Keratinocyte (primary cell): ENCODE measurements around the gene GTF2H1.

Source experiments
- EZH2 ChIP-seq: IDR thresholded peaks from one replicate; pipeline ENCODE4 v1.6.1; 2012; ENCODE audit warnings: inconsistent platforms, mild to moderate bottlenecking, low read length, moderate library complexity
- TF ChIP-seq, protein P1 (sequence below), 3 experiments: IDR thresholded peaks in 1 of 3; conservative IDR thresholded peaks in 1 of 3; optimal IDR thresholded peaks in 1 of 3; 2 replicates in 2 of 3; 3 replicates in 1 of 3; pipeline versions ENCODE3 to v1.5.1; 2011; ENCODE audit warnings: low read length in 3 of 3, mild to moderate bottlenecking in 3 of 3, moderate library complexity in 2 of 3, control low read depth in 1 of 3, inconsistent platforms in 1 of 3; ENCODE audit not compliant: insufficient read depth in 2 of 3; ENCODE audit errors: extremely low read depth in 1 of 3

DNA sequence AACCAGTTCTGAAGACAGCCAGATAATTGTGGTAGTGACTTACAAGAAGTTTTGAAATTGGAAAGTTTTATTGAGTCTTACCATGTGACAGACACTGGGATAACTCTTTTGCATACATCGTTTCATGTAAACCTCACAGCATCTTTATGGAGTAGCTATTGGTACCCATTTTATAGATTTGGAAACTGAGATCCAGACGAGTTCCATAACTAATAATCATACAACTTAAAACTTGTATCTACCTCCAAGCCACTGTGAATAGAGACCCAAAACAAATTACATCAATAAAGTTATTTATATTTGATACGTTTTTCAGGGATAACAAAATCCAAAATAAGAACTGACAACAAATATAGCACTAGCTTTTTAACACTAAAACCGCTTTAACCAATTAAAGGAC is 36.3 kb downstream of the GTF2H1 start:
- TF ChIP-seq, protein P1, sequence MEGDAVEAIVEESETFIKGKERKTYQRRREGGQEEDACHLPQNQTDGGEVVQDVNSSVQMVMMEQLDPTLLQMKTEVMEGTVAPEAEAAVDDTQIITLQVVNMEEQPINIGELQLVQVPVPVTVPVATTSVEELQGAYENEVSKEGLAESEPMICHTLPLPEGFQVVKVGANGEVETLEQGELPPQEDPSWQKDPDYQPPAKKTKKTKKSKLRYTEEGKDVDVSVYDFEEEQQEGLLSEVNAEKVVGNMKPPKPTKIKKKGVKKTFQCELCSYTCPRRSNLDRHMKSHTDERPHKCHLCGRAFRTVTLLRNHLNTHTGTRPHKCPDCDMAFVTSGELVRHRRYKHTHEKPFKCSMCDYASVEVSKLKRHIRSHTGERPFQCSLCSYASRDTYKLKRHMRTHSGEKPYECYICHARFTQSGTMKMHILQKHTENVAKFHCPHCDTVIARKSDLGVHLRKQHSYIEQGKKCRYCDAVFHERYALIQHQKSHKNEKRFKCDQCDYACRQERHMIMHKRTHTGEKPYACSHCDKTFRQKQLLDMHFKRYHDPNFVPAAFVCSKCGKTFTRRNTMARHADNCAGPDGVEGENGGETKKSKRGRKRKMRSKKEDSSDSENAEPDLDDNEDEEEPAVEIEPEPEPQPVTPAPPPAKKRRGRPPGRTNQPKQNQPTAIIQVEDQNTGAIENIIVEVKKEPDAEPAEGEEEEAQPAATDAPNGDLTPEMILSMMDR (optimal IDR thresholded peaks at IDR 0.05 in 1 of 3, IDR thresholded peaks at IDR 0.05 in 1 of 3, conservative IDR thresholded peaks at IDR 0.05 in 1 of 3; ENCODE audit: extremely low read depth in 1 of 3, insufficient read depth in 2 of 3, low read length in 3 of 3), result no peak
- TF ChIP-seq EZH2, result no peak
